ENCODE data around the gene GNG11. TPM values are rescaled to one million over a fixed set of nuclear protein-coding genes. Genes with fewer than 3 reads are reported as not detected.

GNG11 gene
- total RNA-seq, 1 experiment from 2014 or later: not detected

DNA sequence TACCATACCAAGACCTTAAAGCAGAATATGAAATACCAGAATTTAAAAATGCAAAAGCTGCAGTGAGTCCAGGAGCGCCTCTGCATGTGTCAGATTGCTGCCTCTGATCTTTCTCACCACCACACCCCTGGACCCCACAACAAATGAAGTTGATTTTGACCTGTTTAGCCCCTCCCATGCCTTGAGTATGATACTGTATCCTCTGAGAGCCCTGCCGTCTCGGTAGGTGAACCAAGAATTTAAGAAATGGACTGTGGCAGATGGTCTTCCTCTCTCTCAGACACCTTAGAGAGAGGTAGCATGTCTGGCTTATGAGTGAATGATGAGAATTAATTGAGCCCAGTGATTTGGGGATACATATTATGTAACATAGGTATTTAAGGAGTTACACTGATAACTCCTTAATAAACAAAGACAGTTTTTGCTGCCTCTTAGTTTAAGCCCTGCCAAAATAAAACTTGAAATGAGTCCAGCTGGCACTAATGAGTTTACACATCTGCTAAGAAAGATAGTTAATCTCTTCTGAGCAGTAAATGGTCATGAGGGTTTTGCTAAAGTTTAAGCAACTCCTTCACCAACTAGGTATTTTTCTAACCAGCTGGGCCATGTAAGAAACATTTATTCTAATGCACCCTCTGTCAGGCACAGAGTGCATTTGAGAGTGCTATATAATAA is 26.4 kb upstream of the GNG11 start:
- Histone ChIP-seq H3K4me1 (peaks cover 10% of the 10 kb centered on the region), H3K9me3 (no peaks in the 10 kb centered on the region), H3K4me3 (ENCODE audit: low read depth, low read length) (no peak overlapping the region), H3K27me3 (replicated peaks; ENCODE audit: control insufficient read depth, insufficient read depth, low read length) (no peaks in the 10 kb centered on the region), H3K36me3 (ENCODE audit: control insufficient read depth, insufficient read depth, low read length) (no peaks in the 10 kb centered on the region)
- H3K9me3 Mint-ChIP-seq (ENCODE audit: unreplicated experiment): no peaks in the 10 kb centered on the region
- intact Hi-C loops (cut with micrococcal nuclease; ENCODE audit: unreplicated experiment): no loop called here
- ChIA-PET CTCF (no interaction called here), POLR2A (no interaction called here)
- no peak for DNase-seq
- H3K36me3 Mint-ChIP-seq (ENCODE audit: insufficient read depth, unreplicated experiment): no peaks in the 10 kb centered on the region
- no peak overlapping the region for H3K4me3 Mint-ChIP-seq (ENCODE audit: unreplicated experiment)
- peaks cover 3% of the 10 kb centered on the region for H3K27me3 Mint-ChIP-seq (ENCODE audit: insufficient read depth, unreplicated experiment)
- H3K4me1 Mint-ChIP-seq (ENCODE audit: low read depth, unreplicated experiment): peaks cover 6% of the 10 kb centered on the region
- H3K27ac Mint-ChIP-seq (ENCODE audit: unreplicated experiment): no peak overlapping the region
- TF ChIP-seq, protein P1, sequence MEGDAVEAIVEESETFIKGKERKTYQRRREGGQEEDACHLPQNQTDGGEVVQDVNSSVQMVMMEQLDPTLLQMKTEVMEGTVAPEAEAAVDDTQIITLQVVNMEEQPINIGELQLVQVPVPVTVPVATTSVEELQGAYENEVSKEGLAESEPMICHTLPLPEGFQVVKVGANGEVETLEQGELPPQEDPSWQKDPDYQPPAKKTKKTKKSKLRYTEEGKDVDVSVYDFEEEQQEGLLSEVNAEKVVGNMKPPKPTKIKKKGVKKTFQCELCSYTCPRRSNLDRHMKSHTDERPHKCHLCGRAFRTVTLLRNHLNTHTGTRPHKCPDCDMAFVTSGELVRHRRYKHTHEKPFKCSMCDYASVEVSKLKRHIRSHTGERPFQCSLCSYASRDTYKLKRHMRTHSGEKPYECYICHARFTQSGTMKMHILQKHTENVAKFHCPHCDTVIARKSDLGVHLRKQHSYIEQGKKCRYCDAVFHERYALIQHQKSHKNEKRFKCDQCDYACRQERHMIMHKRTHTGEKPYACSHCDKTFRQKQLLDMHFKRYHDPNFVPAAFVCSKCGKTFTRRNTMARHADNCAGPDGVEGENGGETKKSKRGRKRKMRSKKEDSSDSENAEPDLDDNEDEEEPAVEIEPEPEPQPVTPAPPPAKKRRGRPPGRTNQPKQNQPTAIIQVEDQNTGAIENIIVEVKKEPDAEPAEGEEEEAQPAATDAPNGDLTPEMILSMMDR (IDR thresholded peaks at IDR 0.05; ENCODE audit: insufficient read depth in 1 of 2, low read depth in 1 of 2, low read length in 1 of 2, severe bottlenecking in 1 of 2, unreplicated experiment in 1 of 2): no peak
- BruUV-seq (replicated peaks): no TSS peak

DNA sequence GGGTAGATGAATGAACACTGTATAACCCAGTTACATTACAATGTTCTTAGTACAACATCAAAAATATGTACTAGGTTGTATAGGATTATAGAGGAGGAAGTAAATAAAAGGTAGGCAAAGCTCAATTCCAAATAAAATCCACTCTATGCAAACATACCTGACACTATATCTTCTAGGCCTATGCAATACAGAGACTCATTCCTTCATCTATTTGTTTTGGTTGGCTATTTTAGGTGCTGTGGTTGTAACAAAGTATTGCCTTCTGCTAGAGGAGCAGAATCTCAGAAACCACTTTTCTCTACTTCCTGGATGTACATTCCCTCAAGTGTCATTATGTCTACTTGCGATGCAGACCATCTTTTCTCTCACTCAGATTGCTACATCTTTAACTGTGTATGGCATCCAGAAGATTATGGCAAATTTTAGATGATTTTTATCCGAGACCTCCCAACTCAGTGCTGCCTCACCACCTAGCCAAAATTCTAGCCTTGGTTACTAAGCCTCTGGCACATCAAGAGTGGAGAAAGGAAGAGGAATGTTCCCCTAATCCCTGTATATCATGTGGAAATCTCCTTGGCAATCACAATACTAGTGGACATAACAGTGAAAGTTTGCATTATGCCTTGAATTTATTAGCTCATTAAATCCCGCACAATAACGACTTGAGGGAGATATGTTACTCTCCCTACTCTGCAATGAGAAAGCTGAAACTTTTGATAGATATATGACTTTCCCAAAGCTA is 25.5 kb upstream of the GNG11 start:
- no peak for DNase-seq
- Histone ChIP-seq H3K9me3 (no peaks in the 10 kb centered on the region), H3K4me3 (ENCODE audit: low read depth, low read length) (no peak overlapping the region), H3K36me3 (ENCODE audit: control insufficient read depth, insufficient read depth, low read length) (no peaks in the 10 kb centered on the region), H3K4me1 (peaks cover 10% of the 10 kb centered on the region), H3K27me3 (replicated peaks; ENCODE audit: control insufficient read depth, insufficient read depth, low read length) (no peaks in the 10 kb centered on the region)
- ChIA-PET CTCF (no interaction called here), POLR2A (no interaction called here)
- no peak overlapping the region for H3K27ac Mint-ChIP-seq (ENCODE audit: unreplicated experiment)
- BruUV-seq (replicated peaks): no TSS peak
- TF ChIP-seq, protein P1 (IDR thresholded peaks at IDR 0.05; ENCODE audit: insufficient read depth in 1 of 2, low read depth in 1 of 2, low read length in 1 of 2, severe bottlenecking in 1 of 2, unreplicated experiment in 1 of 2): no peak
- H3K4me1 Mint-ChIP-seq (ENCODE audit: low read depth, unreplicated experiment): peaks cover 6% of the 10 kb centered on the region
- no peak overlapping the region for H3K4me3 Mint-ChIP-seq (ENCODE audit: unreplicated experiment)
- H3K9me3 Mint-ChIP-seq (ENCODE audit: unreplicated experiment): no peaks in the 10 kb centered on the region
- H3K27me3 Mint-ChIP-seq (ENCODE audit: insufficient read depth, unreplicated experiment): peaks cover 2% of the 10 kb centered on the region
- H3K36me3 Mint-ChIP-seq (ENCODE audit: insufficient read depth, unreplicated experiment): no peaks in the 10 kb centered on the region
- intact Hi-C loops (cut with micrococcal nuclease; ENCODE audit: unreplicated experiment): no loop called here

DNA sequence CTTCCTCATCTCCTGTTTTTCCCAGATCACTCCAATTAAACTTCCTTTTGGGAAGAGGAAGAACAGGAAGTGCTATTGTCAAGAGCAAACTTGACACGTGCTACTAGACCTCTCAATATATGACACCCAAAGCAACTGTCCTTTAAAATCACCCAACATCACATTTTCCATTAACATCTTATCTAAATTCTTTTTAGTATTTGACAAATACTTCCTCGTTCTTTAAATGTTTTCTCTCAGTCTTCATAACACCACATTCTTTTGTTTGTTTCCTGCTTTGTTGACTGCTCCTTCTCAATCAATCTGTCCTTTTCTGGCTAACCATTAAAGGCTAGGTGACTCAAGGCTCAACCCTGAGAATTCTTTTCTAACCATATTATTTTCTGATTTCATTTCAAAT is 23.9 kb upstream of the GNG11 start:
- Mint-ChIP-seq H3K4me1 (ENCODE audit: low read depth, unreplicated experiment) (peaks cover 6% of the 10 kb centered on the region), H3K27me3 (ENCODE audit: insufficient read depth, unreplicated experiment) (peaks cover 2% of the 10 kb centered on the region), H3K36me3 (ENCODE audit: insufficient read depth, unreplicated experiment) (no peaks in the 10 kb centered on the region), H3K27ac (ENCODE audit: unreplicated experiment) (no peak overlapping the region), H3K9me3 (ENCODE audit: unreplicated experiment) (no peaks in the 10 kb centered on the region), H3K4me3 (ENCODE audit: unreplicated experiment) (no peak overlapping the region)
- peaks cover 10% of the 10 kb centered on the region for H3K4me1 ChIP-seq
- no TSS peak for BruUV-seq (replicated peaks)
- no peaks in the 10 kb centered on the region for H3K36me3 ChIP-seq (ENCODE audit: control insufficient read depth, insufficient read depth, low read length)
- H3K27me3 ChIP-seq (replicated peaks; ENCODE audit: control insufficient read depth, insufficient read depth, low read length): no peaks in the 10 kb centered on the region
- intact Hi-C loops (cut with micrococcal nuclease; ENCODE audit: unreplicated experiment): no loop called here
- no peak for DNase-seq
- POLR2A ChIA-PET: no interaction called here
- TF ChIP-seq, protein P1 (IDR thresholded peaks at IDR 0.05; ENCODE audit: insufficient read depth in 1 of 2, low read depth in 1 of 2, low read length in 1 of 2, severe bottlenecking in 1 of 2, unreplicated experiment in 1 of 2): no peak
- no peak overlapping the region for H3K4me3 ChIP-seq (ENCODE audit: low read depth, low read length)
- no peaks in the 10 kb centered on the region for H3K9me3 ChIP-seq
- CTCF ChIA-PET: no interaction called here
